Measurements from ENCODE around the gene OR4C6. TPM values are rescaled to one million over a fixed set of nuclear protein-coding genes. Genes with fewer than 3 reads are reported as not detected.

Gene OR4C6
- polyA plus RNA-seq, 1 of the 3 experiments (the other 2 are of a cell fraction) = not detected

GRCh38 chr11:55714982-55715888 lies 53.2 kb downstream of the OR4C6 start:
- Histone ChIP-seq H3K4me1 (ENCODE audit: control insufficient read depth in 1 of 2, insufficient read depth in 2 of 2, low read depth in 1 of 2, low read length in 1 of 2) (no peaks in the 10 kb centered on the region), H3K4me3 (ENCODE audit: low read depth in 2 of 2, low read length in 1 of 2) (no peak overlapping the region; a peak in 1 of 4 replicates), H3K9me3 (no peaks in the 10 kb centered on the region), H3K9me2 (no peaks in the 10 kb centered on the region), H3K27me3 (ENCODE audit: insufficient read depth) (no peaks in the 10 kb centered on the region), H3K36me3 (replicated peaks in 1 of 2; ENCODE audit: control insufficient read depth in 1 of 2, insufficient read depth in 2 of 2, low read length in 1 of 2) (no peaks in the 10 kb centered on the region), H3K79me2 (ENCODE audit: insufficient read depth) (no peaks in the 10 kb centered on the region), H3K27ac (ENCODE audit: low read depth in 2 of 2, low read length in 1 of 2) (no peak overlapping the region), H2AFZ (ENCODE audit: low read depth) (peak overlapping the region; percentile 16; the same call in 1 of the 2 replicates), H4K20me1 (ENCODE audit: insufficient read depth) (no peaks in the 10 kb centered on the region), H3F3A (replicated peaks; ENCODE audit: insufficient read depth) (peaks cover 4% of the 10 kb centered on the region), H3K9ac (no peak overlapping the region), H3K4me2 (no peak overlapping the region)
- WGBS (ENCODE audit: low lambda C conversion rate) = 2% methylated on average over 10 of the region's 10 CpGs
- ChIA-PET POLR2A (no interaction called here), CTCF (interaction anchor here (1.3 to 1.5 kb wide), 2 partner anchors 8 to 14 kb away, joined by 4 to 7 read pairs; no protein-coding TSS in a partner anchor)
- peak; percentile 11 for DNase-seq
- TF ChIP-seq RAD21 (IDR thresholded peaks at IDR 0.05; ENCODE audit: low read length) (0 out of 2 replicates have a peak, but pooled peaks have one; percentile 8), PBX3 (IDR thresholded peaks at IDR 0.05) (no peak)
- TF ChIP-seq, protein P1, sequence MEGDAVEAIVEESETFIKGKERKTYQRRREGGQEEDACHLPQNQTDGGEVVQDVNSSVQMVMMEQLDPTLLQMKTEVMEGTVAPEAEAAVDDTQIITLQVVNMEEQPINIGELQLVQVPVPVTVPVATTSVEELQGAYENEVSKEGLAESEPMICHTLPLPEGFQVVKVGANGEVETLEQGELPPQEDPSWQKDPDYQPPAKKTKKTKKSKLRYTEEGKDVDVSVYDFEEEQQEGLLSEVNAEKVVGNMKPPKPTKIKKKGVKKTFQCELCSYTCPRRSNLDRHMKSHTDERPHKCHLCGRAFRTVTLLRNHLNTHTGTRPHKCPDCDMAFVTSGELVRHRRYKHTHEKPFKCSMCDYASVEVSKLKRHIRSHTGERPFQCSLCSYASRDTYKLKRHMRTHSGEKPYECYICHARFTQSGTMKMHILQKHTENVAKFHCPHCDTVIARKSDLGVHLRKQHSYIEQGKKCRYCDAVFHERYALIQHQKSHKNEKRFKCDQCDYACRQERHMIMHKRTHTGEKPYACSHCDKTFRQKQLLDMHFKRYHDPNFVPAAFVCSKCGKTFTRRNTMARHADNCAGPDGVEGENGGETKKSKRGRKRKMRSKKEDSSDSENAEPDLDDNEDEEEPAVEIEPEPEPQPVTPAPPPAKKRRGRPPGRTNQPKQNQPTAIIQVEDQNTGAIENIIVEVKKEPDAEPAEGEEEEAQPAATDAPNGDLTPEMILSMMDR (IDR thresholded peaks at IDR 0.05) = peak; percentile 58

Other genes starting within 250 kb of the OR4C6 start
- gene OR4C15, start 107.7 kb upstream of the OR4C6 start, polyA plus RNA-seq (2012; rRNA removed) = not detected in 2 replicates
- not detected in 2 replicates for gene OR4C16, start 90.1 kb upstream of the OR4C6 start, polyA plus RNA-seq (2012; rRNA removed)
- gene OR4C11, start 54.6 kb upstream of the OR4C6 start, polyA plus RNA-seq (2012; rRNA removed) = not detected in 2 replicates
- not detected in 2 replicates for gene OR4P4, start 27.1 kb upstream of the OR4C6 start, polyA plus RNA-seq (2012; rRNA removed)
- gene OR4S2, start 13.9 kb upstream of the OR4C6 start, polyA plus RNA-seq (2012; rRNA removed) = not detected in 2 replicates
- gene OR5D13, start 111.2 kb downstream of the OR4C6 start, polyA plus RNA-seq (2012; rRNA removed) = not detected in 2 replicates
- not detected in 2 replicates for gene OR5D14, start 133.4 kb downstream of the OR4C6 start, polyA plus RNA-seq (2012; rRNA removed)
- not detected in 2 replicates for gene OR5L1, start 149.2 kb downstream of the OR4C6 start, polyA plus RNA-seq (2012; rRNA removed)
- not detected in 2 replicates for gene OR5D18, start 157.4 kb downstream of the OR4C6 start, polyA plus RNA-seq (2012; rRNA removed)
- not detected in 2 replicates for gene OR5L2, start 165.0 kb downstream of the OR4C6 start, polyA plus RNA-seq (2012; rRNA removed)
- not detected in 2 replicates for gene OR5D16, start 176.6 kb downstream of the OR4C6 start, polyA plus RNA-seq (2012; rRNA removed)
- gene TRIM51, start 221.1 kb downstream of the OR4C6 start, polyA plus RNA-seq (2012; rRNA removed) = not detected in 2 replicates

All from SK-N-SH (cell line).